ENCODE data around the gene IFNGR2.
"Not testable (repeated sequence)": the region's sequence is repeated elsewhere in the genome, so short reads cannot be mapped to it uniquely, and the experiment has no call there.

- not testable (repeated sequence) for TF ChIP-seq CTCF, POLR2A (IDR thresholded peaks at IDR 0.05)
Observed at GRCh38 chr21:33363911-33364609, 39.2 kb upstream of the IFNGR2 start.

All from ovary (tissue), 3 donors.